Gastroesophageal sphincter (tissue), 4 donors: ENCODE results near the gene MACC1. TPM values are rescaled to one million over a fixed set of nuclear protein-coding genes. Genes with fewer than 3 reads are reported as not detected.
"Not testable (repeated sequence)": the region's sequence is repeated elsewhere in the genome, so short reads cannot be mapped to it uniquely, and the experiment has no call there.

Experiments
- ATAC-seq: fragments of 150-250 bp; one replicate; pipeline ENCODE4 v1.9.1; 2016; ENCODE audit warnings: mild to moderate bottlenecking, moderate library complexity
- H3K27ac ChIP-seq, 4 donors: fragments of 200-600 bp; sonication (generic) in 3 of 4; 1 replicate in 3 of 4; 2 replicates in 1 of 4; pipeline ENCODE4 v1.5.1; 2016 to 2019
- H3K27me3 ChIP-seq: fragments of 200-600 bp; sonication (generic); one replicate; pipeline ENCODE4 v1.5.1; 2019
- H3K36me3 ChIP-seq, 2 donors: fragments of 200-600 bp; sonication (generic); one replicate each; pipeline ENCODE4 v1.5.1; 2019; ENCODE audit warnings: control low read depth in 1 of 2
- H3K4me1 ChIP-seq, 3 donors: fragments of 200-600 bp; sonication (generic); 1 replicate in 2 of 3; 2 replicates in 1 of 3; pipeline ENCODE4 v1.5.1; 2016 to 2019; ENCODE audit warnings: control low read depth in 2 of 3
- H3K4me3 ChIP-seq, 2 donors: fragments of 200-600 bp; sonication (generic); one replicate each; pipeline ENCODE4 v1.5.1; 2019; ENCODE audit warnings: mild to moderate bottlenecking in 1 of 2, moderate library complexity in 1 of 2
- H3K9me3 ChIP-seq, 3 donors: fragments of 200-600 bp; sonication (generic); one replicate each; pipeline ENCODE4 v1.5.1; 2017 to 2019; ENCODE audit warnings: control low read depth in 2 of 3
- CTCF ChIP-seq, 4 experiments: fragments of 200-600 bp in 2 of 4; fragments of 450-650 bp in 2 of 4; sonication (generic) in 1 of 4; IDR thresholded peaks; one replicate each; pipeline ENCODE4 v1.5.1; 2017 to 2019; ENCODE audit warnings: antibody characterized with exemption in 4 of 4, mild to moderate bottlenecking in 2 of 4, moderate library complexity in 2 of 4
- EP300 ChIP-seq: sonication (generic); formaldehyde crosslinking; IDR thresholded peaks from one replicate; pipeline ENCODE4 v1.6.1; 2017; ENCODE audit warnings: antibody characterized with exemption, mild to moderate bottlenecking
- POLR2A ChIP-seq, 2 donors: fragments of 450-650 bp; IDR thresholded peaks; one replicate each; pipeline ENCODE4 v1.6.1; 2017; ENCODE audit warnings: antibody characterized with exemption in 2 of 2, mild to moderate bottlenecking in 2 of 2, moderate library complexity in 1 of 2
- POLR2AphosphoS5 ChIP-seq: sonication (generic); formaldehyde crosslinking; IDR thresholded peaks from one replicate; pipeline ENCODE4 v1.6.1; 2017; ENCODE audit warnings: antibody characterized with exemption
- WGBS, 2 donors: methylation state at CpG; one replicate each; pipeline ENCODE4 v1.1.5; 2018; ENCODE audit warnings: low coverage in 1 of 2; 5-methylcytosine and 5-hydroxymethylcytosine counted together
- total RNA-seq, 4 donors: library from RNA; depleted of rRNA; stranded (reverse); fragments of >200 nt; gene quantifications; one replicate each; pipeline ENCODE4 v1.1.0, GENCODE V29; 2016

MACC1 gene
- total RNA-seq, 4 donors from 2014 or later = under 0.01 to 2.9 (median 0.25) TPM

- Histone ChIP-seq H3K9me3 (no peaks in the 10 kb centered on the region), H3K36me3 (no peaks in the 10 kb centered on the region), H3K27me3 (no peaks in the 10 kb centered on the region), H3K27ac (no peak overlapping the region), H3K4me1 (peaks cover 0 to 1% (median 0%) of the 10 kb centered on the region in 3 donors), H3K4me3 (no peak overlapping the region)
- TF ChIP-seq CTCF (IDR thresholded peaks at IDR 0.05) (no peak), POLR2A (IDR thresholded peaks at IDR 0.05) (no peak), POLR2AphosphoS5 (no peak), EP300 (no peak)
- 79 to 84% methylated on average over 5 to 6 of the region's 6 CpGs for WGBS, 2 donors
- ATAC-seq = no peak
Observed at GRCh38 chr7:20122073-20122472, 95.1 kb downstream of the MACC1 start.

- H3K27me3 ChIP-seq = no peaks in the 10 kb centered on the region
- H3K4me1 ChIP-seq = peaks cover 0 to 3% (median 0%) of the 10 kb centered on the region in 3 donors
- no peak overlapping the region for H3K4me3 ChIP-seq
- no peaks in the 10 kb centered on the region for H3K36me3 ChIP-seq
- TF ChIP-seq POLR2AphosphoS5 (no peak), POLR2A (IDR thresholded peaks at IDR 0.05) (no peak), EP300 (no peak)
- 80 to 85% methylated on average over 1 to 8 of the region's 8 CpGs for WGBS, 2 donors
- no peaks in the 10 kb centered on the region for H3K9me3 ChIP-seq
- ATAC-seq = no peak
- H3K27ac ChIP-seq = no peak overlapping the region
Observed at GRCh38 chr7:20121404-20121803, 95.8 kb downstream of the MACC1 start.

- H3K9me3 ChIP-seq, H3K4me1 ChIP-seq, ATAC-seq, H3K4me3 ChIP-seq, H3K27me3 ChIP-seq, H3K27ac ChIP-seq, H3K36me3 ChIP-seq: not testable (repeated sequence)
- WGBS, 2 donors = 91% methylated on average over 7 of the region's 7 CpGs; no CpG with 5 or more reads in 1 of the 2 donors
Observed at GRCh38 chr7:20120611-20121168, 96.5 kb downstream of the MACC1 start.

- Histone ChIP-seq H3K4me3 (no peak overlapping the region), H3K36me3 (no peaks in the 10 kb centered on the region), H3K4me1 (peaks cover 0 to 3% (median 0%) of the 10 kb centered on the region in 3 donors), H3K27ac (no peak overlapping the region), H3K27me3 (no peaks in the 10 kb centered on the region), H3K9me3 (no peaks in the 10 kb centered on the region)
- 51 to 79% methylated on average over 3 of the region's 3 CpGs for WGBS, 2 donors
- no peak for TF ChIP-seq POLR2AphosphoS5
- TF ChIP-seq POLR2A (IDR thresholded peaks at IDR 0.05) = no peak
- TF ChIP-seq EP300 = no peak
- TF ChIP-seq CTCF (IDR thresholded peaks at IDR 0.05) = no peak
- ATAC-seq = no peak
Observed at GRCh38 chr7:20116869-20117268, 100.3 kb downstream of the MACC1 start.

GRCh38 chr7:20114468-20114867, 102.7 kb downstream of the MACC1 start:
- Histone ChIP-seq H3K36me3 (no peaks in the 10 kb centered on the region), H3K27ac (no peak overlapping the region), H3K9me3 (no peaks in the 10 kb centered on the region), H3K4me1 (peaks cover 0 to 3% (median 0%) of the 10 kb centered on the region in 3 donors), H3K27me3 (no peaks in the 10 kb centered on the region), H3K4me3 (no peak overlapping the region)
- TF ChIP-seq CTCF (IDR thresholded peaks at IDR 0.05) (no peak), EP300 (no peak), POLR2A (IDR thresholded peaks at IDR 0.05) (no peak), POLR2AphosphoS5 (no peak)
- no peak for ATAC-seq
- WGBS, 2 donors = 69 to 86% methylated on average over 1 to 2 of the region's 2 CpGs

- ATAC-seq = no peak
- no peak overlapping the region for H3K27ac ChIP-seq
Observed at GRCh38 chr7:20113427-20114027, 103.7 kb downstream of the MACC1 start.

More at GRCh38 chr7:20113427-20114027, 103.7 kb downstream of the MACC1 start:
- TF ChIP-seq POLR2AphosphoS5 = no peak
- TF ChIP-seq POLR2A (IDR thresholded peaks at IDR 0.05) = no peak
- TF ChIP-seq CTCF (IDR thresholded peaks at IDR 0.05) = no peak
- no peak for TF ChIP-seq EP300
- no peaks in the 10 kb centered on the region for H3K27me3 ChIP-seq
- H3K4me3 ChIP-seq = no peak overlapping the region
- H3K4me1 ChIP-seq = peaks cover 0 to 3% (median 0%) of the 10 kb centered on the region in 3 donors
- WGBS, 2 donors = 88 to 89% methylated on average over 4 of the region's 4 CpGs
- no peaks in the 10 kb centered on the region for H3K36me3 ChIP-seq
- H3K9me3 ChIP-seq = no peaks in the 10 kb centered on the region
